Non-pigmented ciliary epithelial cell (primary cell): ENCODE data around the gene MMP15.

Experiments used
- DNase-seq: peaks from one replicate; pipeline ENCODE4 v3.0.0-alpha.2; 2010; ENCODE audit warnings: low read depth

The MMP15 gene

DNA sequence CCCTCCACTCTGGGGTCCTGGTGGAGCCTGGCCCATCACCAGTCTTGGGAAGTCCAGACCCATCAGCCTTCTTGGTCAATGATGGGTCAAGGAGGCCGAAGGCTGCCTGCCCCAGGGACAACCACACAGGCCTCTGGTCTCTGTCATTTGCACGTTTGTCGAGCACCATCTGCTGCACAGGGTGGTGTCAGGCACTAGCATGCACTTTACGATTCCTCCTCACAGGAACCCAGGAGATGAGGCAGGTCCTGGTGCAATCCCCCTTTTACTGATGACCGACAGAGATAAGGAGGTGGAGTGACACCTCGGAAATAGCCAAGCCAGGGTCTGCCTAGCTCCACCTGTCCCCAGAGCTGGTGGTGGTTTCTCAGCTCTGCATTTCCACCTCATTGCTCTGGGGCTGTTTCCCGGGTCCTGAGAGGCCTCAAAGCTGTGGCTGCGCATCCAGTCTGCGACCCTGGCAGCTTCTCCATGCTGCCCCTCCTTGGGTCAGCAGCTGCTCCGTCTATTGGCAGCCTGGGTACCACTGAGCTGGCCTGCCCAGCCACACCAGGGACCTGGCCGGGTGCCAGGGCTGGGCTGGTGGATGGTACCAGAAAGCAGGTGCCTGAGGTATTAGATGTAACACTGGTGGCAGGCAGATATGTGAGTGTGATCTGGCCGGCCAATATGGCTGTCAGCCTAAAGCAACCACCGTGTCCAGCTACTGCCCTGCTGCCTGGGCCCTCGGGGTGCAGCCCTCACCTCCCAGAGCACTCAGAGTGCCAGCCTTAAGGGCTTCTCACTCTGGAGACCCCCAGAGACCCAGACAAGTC lies 10.0 kb downstream of the MMP15 start:
- DNase-seq: no peak

DNA sequence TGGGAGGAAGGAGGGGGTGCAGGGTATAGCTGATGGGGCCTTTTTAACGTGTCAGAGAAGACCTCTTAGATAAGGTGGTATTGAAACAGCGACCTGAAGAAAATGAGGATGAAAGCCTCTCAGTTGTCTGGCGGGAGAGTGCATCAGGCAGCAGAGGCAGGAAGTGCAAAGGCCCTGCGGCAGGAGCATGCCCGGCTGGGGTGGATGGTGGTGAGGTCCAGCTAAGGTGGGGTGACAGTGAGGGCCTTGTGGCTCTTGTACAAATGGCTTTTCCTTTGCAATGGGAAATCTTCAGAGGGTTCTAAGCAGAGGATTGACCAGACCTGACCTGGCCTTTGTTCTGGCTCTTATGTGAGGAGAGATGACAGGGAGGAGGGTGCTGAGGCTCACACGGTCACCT lies 11.4 kb downstream of the MMP15 start:
- no peak for DNase-seq

DNA sequence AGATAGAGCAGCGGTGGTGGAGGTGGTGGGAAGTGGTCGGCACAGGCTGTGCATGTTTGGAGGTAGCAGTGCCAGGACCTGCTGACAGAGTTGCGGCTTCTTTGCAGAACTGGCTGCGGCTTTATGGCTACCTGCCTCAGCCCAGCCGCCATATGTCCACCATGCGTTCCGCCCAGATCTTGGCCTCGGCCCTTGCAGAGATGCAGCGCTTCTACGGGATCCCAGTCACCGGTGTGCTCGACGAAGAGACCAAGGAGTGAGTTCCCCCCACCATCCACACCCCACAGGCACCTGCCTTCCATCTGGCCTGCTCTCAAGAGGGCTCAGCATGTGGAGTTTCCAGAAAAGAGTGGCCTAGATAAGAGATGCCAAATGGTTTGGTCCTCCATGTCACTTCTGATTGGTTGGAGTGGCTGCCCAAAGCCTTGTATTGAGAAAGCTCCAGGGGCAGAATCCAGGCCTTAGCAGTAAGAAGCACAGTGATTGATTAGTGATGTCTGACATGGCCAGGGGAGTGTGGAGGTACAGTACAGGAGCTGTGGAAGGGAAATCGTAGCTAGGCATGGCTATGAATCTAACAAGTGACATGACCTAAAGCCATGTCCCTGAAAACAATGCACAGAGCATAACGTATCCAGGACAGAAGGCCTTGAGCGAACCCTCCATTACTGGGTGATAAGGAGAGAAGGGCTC lies 12.0 kb downstream of the MMP15 start:
- DNase-seq: no peak

DNA sequence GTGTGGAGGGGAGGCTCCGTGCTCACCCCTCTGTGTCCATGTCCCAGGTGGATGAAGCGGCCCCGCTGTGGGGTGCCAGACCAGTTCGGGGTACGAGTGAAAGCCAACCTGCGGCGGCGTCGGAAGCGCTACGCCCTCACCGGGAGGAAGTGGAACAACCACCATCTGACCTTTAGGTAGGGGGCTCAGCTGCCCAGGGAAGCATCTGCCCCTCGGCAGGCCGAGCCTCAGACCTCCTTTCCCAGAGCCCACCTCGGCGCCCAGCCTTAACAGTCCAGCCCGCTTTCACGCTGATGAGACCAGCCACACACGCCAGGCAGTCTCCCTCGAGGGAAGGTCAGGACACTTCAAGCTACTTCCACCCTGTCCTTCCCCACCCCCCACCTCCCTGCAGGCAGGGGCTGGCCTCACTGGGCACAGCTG lies 12.7 kb downstream of the MMP15 start:
- no peak for DNase-seq

DNA sequence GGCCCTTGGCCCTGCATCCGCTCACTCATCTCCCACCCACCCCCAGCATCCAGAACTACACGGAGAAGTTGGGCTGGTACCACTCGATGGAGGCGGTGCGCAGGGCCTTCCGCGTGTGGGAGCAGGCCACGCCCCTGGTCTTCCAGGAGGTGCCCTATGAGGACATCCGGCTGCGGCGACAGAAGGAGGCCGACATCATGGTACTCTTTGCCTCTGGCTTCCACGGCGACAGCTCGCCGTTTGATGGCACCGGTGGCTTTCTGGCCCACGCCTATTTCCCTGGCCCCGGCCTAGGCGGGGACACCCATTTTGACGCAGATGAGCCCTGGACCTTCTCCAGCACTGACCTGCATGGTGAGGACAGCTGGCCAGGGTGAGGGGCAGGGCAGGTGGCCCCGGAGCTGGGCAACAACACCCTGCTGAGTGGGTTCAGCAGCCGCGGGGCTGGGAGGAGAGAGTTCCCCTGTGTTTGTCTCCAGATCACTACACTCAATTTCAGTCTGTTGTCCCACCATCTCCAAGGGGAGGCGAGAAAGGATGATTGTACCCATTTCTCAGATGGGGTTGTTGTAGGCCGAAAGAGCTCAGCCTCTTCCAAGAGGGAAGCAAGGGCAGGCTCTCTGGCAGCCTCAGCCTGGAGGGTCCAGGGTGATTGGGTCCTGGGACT lies 14.4 kb downstream of the MMP15 start:
- no peak for DNase-seq

DNA sequence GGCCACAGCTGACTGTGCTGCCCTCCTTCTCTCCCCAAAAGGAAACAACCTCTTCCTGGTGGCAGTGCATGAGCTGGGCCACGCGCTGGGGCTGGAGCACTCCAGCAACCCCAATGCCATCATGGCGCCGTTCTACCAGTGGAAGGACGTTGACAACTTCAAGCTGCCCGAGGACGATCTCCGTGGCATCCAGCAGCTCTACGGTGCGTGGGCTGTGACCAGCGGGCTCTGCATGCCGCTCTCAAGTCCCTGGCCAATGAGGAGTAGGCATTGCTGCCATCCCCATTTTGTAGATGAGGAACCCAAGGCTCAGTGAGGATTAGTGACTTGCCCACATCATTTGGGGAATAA lies 14.9 kb downstream of the MMP15 start:
- DNase-seq: no peak

DNA sequence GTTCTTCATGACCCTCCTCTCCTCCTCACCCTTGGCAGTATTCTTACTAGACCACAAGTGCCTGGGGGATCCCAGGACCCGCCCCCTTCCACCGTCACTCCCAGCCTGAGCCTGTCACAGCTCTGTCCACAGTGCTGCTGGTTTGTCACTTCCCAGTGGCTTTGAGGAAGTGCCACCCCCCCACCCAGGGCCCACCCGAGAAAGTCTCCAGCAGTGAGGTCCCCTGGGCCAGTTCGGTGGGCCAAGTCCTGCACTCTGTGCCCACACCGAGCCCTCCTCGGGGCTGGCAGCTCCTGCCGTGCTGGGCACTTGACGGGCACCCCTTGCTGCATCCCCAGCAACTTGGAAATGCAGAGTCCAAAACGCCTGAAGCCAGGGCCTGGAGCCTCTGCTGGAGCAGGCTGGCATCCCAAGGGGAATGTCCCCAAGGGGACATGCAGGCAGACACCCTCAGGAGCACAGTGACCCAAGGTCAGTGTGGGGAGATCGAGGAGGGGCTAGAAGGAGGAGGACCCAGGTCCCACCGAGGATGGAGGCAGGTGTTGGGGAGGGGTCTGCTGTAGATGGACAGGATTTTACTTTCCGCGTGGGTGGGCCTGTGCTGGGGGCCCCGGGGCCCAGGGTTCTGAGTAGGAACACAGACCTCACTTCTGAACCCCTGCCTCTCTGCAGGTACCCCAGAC lies 15.5 kb downstream of the MMP15 start:
- DNase-seq: no peak

DNA sequence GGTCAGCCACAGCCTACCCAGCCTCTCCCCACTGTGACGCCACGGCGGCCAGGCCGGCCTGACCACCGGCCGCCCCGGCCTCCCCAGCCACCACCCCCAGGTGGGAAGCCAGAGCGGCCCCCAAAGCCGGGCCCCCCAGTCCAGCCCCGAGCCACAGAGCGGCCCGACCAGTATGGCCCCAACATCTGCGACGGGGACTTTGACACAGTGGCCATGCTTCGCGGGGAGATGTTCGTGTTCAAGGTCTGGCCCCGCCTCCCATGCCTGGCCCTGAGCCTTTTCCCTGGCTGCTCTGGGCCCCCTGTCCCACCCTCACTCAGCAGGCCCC lies 16.0 kb downstream of the MMP15 start:
- no peak for DNase-seq

DNA sequence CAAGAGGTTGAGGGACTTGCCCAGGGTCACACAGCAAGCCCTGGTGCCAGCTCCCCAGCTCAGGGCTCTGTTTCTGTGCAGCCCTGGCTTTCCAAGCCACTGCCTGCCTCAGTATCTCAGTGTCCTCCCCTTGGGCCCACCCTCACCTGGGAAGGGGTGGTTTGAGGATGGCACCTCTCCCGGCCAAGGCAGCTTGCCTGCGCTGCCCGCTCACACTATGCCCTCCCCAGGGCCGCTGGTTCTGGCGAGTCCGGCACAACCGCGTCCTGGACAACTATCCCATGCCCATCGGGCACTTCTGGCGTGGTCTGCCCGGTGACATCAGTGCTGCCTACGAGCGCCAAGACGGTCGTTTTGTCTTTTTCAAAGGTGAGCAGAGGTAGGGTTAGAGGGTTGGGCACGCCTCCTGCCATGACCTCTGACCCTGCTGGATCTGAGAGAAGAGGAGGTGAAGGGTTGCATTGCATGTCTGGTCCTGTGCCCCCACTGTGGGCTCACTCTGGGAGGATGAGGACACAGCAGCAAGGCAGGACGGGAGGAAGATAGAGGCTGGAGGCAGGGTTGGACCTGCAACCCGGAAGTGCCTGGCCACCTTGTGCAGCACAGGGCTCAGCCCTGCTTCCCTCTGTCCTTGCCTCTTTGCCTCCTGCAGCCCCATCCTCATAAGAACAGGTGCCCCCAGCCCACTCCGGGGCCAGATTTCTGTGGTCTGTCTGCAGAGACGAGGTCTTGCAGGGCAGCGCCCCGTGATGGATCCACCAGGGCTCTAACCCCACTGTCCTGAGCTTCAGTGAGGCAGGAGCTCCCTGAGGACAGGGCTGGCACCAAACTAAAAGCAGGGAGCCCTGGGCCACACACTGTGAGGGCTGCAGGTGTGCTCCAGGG lies 16.7 kb downstream of the MMP15 start:
- no peak for DNase-seq

DNA sequence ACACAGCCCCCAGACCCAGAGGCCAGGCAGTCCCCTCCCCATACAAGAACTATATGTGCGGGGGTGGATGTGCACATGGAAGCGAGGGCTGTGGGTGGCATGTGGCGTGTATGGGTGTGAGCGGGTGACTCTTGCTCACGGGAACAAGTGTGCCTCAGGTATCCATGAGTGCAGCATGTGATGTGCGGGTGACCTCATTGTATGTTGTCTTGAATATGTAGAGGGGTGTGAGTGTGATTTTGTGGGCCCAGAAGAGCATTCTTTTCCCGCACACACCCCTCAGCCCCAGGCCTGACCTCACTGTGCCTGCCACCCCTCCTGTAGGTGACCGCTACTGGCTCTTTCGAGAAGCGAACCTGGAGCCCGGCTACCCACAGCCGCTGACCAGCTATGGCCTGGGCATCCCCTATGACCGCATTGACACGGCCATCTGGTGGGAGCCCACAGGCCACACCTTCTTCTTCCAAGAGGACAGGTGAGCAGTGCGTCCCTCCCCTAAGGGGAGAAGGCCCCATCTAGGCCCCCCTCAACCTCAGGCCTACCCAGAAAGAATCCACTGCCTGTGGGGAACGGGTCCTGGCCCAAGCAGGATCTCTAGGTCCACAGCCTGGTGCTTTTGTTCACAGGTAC lies 17.4 kb downstream of the MMP15 start:
- no peak for DNase-seq

DNA sequence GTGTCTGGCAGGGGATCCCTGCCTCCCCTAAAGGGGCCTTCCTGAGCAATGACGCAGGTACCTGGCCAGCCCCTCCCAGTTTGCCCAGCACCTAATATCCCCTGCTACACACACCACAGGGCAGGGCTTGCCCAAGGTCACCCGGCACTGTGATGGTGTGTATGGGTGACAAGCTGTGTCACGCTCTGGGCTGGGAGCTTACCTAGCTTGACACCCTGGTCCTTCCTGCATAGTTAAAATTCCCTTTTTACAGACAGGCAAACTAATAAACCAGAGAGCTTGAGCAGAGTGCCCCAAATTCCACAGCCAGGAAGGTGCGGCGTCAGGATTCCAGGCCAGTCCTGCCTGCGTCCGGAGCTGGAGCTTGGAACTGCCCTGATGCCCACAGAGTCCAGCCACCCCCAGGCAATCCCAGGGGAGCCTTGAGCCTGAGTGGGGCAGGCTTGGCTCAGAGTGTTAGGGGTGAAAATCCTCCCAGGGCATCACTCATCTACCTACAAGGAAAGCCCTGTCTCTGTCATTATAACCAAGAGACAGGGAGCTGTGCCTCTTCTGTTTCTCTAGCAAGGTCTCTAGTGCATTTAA lies 18.1 kb downstream of the MMP15 start:
- DNase-seq: no peak

DNA sequence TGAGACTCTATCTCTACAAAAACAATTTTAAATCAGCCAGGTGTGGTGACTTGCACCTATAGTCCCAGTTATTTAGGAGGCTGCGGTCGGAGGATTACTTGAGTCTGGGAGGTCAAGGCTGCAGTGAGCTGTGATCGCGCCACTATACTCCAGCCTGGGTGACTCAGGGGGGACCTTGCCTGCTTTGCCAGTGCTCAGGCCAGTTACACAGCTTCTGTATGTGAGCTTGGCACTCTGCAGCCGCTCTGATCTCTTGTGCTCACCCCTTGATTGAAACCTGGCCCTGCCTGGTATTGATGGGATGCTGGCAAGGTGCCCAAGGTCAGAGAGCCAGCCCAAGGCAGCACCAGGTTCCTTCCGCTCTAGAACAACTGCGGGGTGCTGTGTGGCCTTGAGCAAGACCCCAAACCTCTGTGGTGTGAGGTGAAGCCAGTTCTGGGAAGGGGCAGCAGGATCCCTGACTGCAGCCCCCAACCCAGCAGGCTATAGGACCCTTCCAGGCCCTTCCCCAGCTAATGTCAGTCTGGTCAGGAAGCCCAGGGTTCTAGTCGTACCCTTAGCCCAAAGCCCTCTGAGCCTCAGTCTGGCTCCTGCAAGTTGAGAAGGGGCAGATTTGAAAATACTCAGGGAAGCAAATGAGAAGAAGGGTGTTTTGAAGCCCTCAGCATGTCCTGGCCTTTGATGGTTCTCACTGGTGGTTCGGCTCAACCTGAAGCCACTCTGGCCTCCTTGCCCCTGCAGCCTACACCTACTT lies 18.9 kb downstream of the MMP15 start:
- DNase-seq: no peak

DNA sequence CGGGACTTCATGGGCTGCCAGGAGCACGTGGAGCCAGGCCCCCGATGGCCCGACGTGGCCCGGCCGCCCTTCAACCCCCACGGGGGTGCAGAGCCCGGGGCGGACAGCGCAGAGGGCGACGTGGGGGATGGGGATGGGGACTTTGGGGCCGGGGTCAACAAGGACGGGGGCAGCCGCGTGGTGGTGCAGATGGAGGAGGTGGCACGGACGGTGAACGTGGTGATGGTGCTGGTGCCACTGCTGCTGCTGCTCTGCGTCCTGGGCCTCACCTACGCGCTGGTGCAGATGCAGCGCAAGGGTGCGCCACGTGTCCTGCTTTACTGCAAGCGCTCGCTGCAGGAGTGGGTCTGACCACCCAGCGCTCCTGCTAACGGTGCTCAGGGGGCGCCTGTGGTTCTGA lies 19.5 kb downstream of the MMP15 start:
- no peak for DNase-seq

DNA sequence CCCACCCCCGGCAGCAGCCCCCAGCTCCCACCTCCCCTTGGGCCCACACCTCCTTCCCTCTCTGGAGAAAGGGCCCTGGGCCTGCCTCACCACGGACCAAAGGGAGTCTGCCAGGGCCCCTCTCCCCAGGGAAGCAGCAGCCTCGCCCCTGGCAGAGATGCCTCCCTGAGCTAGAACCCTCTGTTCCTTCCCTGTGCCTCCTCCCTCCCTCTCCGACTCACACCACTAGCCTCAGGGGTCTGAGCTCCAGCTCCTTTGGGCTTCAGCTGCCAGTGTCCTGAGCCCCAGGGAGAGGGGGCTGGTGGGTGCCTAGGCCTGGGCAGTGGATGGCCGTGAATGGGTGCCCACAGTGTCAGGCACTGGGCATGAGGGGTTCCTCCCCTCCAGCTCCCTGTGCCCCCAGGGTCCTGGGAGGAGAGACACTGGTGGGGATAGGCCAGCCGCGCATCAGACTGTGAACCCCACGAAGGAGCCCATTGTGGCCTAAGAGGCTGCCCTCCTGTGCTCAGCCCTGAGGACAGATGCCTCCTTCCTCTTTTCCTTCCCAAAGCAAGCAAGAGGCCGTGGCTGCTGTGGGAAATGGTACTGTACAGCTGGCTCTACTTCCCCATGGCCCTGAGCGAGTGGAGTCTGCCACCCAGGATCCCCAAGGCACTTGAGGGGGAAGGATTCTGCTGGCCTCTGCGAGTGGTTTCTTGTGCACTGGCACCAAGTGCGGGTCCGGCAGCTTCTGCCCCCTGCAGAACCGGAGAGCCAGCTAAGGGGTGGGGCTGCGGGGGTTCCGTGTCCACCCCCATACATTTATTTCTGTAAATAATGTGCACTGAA lies 20.7 kb downstream of the MMP15 start:
- no peak for DNase-seq

DNA sequence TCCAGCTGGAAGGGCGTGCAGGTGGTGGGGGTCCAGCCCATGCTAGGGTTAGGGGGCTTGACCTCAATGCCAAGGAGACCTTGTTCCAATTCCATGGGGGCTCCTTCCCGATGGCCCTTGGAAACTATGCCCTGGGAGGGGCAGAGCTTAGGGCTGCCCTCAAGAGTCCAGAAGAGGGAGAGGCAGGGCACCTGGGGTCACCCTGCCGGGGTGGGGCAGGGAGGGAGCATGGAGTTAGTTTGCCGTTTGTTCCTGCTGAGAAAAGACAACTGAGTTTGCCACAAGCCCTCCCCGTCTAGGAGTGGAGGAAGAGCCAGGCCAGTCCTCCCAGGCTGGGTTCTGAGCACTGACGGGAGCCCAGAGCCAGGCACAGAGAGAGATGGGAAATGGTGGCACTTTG lies 21.4 kb downstream of the MMP15 start:
- DNase-seq: no peak

DNA sequence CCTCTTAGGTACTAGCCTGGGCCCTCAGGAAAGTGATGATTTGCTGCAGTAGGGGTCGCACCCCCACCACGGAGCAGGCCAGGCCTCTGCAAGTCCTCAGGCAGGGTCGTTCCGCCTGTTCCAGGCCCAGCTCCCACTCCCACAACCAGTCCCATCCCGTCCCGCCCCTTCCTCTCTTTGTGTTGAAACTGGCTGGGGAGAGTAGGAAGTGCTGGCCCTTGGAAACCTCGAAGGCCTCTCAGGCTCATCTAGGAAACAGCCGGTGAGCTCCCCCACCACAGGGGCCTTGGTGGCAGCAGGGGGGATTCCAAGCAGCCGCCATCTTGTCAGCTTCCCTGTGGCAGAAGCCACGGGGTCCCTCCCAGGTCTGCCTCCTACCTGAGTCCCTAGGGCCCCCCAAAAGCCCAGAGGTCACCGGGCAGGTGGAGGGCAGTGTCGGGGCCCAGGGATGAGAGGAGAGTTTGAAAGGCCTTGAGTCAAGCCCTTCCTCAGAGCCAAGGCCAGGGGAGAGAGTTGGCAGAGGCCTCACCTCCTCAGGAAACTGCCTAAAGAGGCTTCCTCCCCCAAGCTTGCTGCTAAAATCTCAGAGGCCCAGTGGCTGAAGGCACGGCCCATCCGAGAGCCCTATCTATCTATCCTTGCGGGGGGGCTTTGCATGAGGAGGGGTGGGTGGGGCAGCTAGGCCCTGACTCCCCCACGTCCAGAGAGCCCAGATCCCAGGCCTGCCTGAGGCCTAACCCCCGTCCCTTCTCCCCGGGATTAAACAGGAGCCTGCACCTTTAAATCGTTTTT lies 22.2 kb downstream of the MMP15 start:
- DNase-seq: no peak

DNA sequence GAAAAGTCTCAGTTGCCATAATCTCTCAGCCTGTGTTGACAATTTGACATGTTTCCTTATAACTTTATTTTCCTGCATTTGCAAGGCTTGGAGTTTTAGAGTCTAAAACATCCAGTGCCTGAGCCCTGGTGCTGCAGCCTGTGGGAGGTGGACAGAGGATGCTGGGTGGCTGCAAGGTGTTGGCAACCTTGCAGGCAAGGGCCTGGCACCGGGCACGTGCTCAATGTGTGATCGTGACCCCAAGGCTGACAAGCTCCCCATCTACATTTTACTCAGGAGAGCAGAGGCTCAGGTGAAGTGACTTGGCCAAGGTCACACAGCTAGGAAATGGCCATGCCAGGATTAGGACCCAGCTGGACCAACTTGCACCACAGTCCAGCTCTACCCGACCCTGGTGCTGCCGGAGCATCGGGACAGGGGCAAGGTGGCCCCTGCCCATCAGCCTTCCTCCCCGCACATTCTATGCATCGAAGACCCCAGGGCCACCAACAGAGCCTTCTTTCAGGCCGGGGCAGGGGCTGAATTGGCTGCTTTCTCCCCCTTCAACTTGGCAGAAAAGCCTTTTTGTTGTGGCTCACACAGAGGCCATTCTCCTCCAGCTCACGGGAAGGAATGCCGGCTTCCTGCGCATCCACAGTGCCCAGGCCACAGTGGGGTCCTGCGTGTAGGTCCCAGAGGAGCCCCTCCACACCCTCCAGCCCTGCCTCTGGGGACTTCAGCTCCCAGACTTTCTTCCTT lies 23.1 kb downstream of the MMP15 start:
- DNase-seq: no peak
